HG03060 (cell line): Measurements from ENCODE around the gene DEFB131A.
"Not testable (repeated sequence)": the region's sequence is repeated elsewhere in the genome, so short reads cannot be mapped to it uniquely, and the experiment has no call there.

Experiments used
- ATAC-seq: cut with Tn5 transposase; IDR thresholded peaks from one replicate; pipeline ENCODE4 v1.9.1; 2021; ENCODE audit warnings: low read depth, moderate number of reproducible peaks; ENCODE audit not compliant: unreplicated experiment

Gene DEFB131A

GRCh38 chr4:9494256-9495035 is 50.2 kb downstream of the DEFB131A start:
- ATAC-seq, result not testable (repeated sequence)

GRCh38 chr4:9495443-9495842 is 51.2 kb downstream of the DEFB131A start:
- ATAC-seq, result not testable (repeated sequence)

DNA sequence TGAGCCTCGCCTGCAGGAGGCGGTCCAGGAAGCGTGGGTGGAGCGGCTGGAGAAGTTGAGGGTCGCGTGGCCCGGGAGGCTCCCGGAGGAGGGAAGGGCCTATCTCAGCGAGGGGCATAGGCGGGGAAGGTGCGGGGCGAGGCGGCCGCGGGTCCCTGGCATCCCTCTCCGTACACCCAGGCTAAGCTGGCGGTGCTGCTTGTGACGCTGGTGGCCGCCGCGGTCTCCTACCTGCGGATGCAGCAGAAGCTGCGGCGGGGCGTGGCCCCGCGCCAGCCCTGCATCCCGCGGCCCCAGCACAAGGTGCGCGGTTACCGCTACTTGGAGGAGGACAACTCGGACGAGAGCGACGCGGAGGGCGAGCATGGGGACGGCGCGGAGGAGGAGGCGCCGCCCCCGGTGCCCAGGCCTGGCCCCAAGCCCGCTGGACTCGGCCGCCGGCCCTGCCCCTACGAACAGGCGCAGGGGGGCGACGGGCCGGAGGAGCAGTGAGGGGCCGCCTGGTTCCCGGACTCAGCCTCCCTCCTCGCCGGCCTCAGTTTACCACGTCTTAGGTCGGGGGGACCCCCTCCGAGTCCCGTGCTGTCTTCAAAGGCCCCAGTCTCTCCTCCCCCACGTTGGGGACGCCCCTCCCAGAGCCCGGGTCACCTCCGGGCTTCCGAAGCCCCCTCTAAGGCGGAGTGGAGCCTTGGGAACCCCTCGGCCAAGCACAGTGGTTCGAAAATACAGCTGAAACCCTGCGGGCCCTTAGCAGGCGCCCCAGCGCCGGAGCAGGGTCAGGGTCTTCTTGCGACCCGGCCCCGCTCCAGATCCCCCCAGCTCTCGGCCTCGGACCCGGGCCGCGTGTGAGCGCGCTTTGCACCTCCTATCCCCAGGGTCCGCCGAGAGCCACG is 53.6 kb downstream of the DEFB131A start:
- not testable (repeated sequence) for ATAC-seq

- ATAC-seq, result not testable (repeated sequence)
These were observed 54.3 kb downstream of the DEFB131A start for GRCh38 chr4:9498468-9499040.

DNA sequence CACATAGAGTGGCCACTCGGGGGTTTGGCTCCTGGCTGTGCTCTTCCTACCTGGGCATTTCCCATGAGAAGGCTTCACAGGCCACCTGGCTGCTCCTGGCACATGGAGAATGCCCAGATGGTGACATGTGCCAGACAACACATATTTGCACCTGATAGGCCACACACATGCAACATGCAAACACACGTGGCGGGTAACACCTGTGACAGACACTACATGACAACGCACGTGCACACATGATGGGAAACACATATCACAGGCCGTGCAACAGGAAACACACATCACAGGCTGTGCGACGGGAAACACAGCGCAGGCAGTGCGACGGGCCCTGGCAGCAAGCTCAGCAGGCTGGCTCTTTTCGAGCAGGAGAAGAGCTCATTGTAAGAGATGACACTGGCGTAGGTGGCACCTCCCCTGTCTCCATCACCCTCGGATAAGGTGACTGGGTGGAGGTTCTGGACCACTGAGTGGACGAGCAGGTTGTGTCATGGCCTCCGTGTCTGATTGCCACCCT is 55.8 kb downstream of the DEFB131A start:
- not testable (repeated sequence) for ATAC-seq
